ENCODE data around the gene OBSCN. TPM values are rescaled to one million over a fixed set of nuclear protein-coding genes. Genes with fewer than 3 reads are reported as not detected.

The OBSCN gene
- total RNA-seq, 1 experiment from 2014 or later = 1.1 TPM

DNA sequence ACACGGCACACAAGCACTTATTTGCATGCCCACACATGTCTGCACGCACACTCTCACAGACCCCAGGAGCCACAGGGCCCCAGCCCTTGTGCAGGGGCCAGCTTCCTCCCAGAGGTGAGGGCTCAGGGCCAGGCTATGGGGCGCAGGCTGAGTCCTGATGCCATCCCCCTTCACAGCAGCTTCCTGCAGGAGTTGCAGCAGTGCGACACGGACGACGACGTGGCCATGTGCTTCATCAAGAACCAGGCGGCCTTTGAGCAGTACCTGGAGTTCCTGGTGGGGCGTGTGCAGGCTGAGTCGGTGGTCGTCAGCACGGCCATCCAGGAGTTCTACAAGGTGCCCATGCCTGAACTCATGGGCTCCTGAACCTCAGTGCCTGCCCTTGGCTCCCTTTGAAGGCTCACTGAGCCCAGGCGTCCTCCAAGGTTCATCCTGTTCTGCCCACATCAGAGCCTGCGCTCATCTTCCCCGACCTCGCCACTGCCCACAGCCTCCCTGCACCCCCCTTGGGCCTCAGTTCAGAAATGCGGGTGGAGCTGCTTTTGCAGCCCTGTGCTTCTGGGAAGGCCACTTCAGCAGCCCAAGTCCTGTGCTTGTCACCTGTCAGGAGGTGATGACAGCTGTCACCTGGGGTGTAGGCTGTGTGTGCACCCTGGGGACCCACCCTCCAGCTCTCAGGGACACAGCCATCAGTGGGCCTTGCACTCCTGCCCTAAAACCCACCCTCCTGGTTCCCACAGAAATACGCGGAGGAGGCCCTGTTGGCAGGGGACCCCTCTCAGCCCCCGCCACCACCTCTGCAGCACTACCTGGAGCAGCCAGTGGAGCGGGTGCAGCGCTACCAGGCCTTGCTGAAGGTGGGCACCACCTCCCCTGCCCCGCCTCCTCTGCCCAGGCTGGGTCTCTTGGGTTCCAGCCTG is 132.2 kb downstream of the OBSCN start:
- DNase-seq (ENCODE audit: low spot score) = no peak

GRCh38 chr1:228340686-228341449 is 133.0 kb downstream of the OBSCN start:
- no peak for DNase-seq (ENCODE audit: low spot score)

DNA sequence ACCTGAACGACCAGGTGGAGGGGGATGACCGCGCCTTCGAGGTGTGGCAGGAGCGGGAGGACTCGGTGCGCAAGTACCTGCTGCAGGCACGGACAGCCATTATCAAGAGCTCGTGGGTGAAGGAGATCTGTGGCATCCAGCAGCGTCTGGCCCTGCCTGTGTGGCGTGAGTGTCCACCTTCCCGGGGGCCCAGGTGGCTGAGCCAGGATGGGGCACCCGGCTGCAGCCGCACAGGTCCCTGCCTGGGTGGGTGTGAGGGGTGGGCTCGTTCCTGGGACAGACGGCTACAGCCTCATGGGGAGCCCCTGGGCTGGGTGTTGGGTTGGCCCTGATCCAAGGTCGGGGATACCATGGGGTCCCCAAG is 133.6 kb downstream of the OBSCN start:
- no peak for DNase-seq (ENCODE audit: low spot score)

GRCh38 chr1:228341814-228342626 is 134.2 kb downstream of the OBSCN start:
- DNase-seq (ENCODE audit: low spot score) = no peak

- no peak for DNase-seq (ENCODE audit: low spot score)
These were observed 134.9 kb downstream of the OBSCN start for GRCh38 chr1:228342627-228343190.

GRCh38 chr1:228343191-228343661 is 135.4 kb downstream of the OBSCN start:
- no peak for DNase-seq (ENCODE audit: low spot score)

GRCh38 chr1:228344631-228345072 is 136.8 kb downstream of the OBSCN start:
- DNase-seq (ENCODE audit: low spot score) = peak; percentile 41

DNA sequence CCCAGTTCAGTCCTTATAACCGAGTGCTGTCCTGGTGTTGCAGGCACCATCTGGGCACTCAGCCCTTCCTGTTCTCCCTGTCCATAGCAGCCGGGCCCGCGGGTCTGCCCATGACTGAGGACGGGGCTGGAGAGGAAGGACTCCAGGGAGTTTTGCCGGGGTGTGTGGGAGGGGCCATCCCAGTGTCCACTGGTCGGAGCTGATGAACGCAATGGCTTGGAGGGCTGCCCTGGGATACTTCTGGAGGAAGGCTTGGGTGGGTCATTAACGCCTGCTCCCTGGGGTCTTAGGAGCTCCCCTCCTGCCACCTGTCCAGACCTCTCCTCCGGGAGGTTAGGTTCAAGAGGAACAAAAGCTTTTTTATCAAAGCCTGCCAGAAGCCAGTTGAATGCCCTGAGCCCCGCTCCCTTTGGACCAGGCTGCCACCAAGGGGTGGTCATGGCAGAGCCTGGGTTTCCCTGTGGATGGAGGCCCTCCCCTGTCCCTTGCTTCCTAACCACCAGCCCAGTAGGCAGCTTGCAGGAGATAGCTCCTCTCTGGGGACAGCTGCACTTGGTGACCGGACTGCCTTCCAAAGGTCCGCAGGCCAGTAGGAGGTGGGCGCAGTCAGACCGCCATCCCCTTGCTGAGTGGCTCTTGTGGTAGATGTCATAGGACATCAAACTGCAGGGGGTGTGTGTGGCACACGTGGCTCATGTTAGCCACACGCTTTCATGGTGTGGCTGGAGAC is 137.5 kb downstream of the OBSCN start:
- DNase-seq (ENCODE audit: low spot score) = no peak

DNA sequence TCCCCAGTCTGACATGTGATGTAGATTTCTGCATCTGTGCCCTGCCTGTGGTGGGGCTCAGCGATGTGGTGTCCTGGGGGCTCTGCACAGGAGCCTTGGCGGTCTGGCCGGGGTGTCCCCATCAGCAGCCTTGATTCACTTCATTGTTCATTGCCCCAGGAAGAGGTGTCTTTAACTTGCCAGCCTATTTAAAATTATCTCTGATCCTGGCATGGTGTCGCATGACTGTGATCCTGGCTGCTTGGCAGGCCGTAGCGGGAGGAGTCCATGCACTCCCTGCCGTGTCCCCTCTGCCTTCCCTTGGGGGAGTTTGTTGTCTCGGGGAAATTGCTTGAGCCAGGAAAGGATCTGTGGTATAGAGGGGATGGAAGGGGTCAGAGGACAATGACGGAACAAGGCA is 138.9 kb downstream of the OBSCN start:
- DNase-seq (ENCODE audit: low spot score) = no peak

DNA sequence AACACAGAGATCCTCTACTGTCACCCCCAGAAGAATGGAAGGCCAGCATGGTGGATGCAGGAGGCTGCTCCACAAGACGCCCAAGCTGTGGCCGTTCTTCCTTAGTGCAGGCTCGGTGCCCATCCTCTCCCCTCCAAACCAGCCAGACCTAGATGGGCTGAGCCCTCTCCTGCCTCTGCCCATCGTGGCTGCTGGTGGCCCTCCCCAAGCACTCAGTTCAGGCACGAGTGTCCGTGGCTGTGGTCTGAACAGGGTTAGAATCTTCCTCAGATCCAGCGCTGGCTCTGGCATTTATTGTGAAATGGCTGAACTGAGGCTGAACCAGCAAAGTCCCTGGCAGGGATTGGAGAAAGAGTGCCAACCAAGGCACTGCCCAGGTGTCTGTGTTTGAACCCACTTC is 139.3 kb downstream of the OBSCN start:
- no peak for DNase-seq (ENCODE audit: low spot score)

DNA sequence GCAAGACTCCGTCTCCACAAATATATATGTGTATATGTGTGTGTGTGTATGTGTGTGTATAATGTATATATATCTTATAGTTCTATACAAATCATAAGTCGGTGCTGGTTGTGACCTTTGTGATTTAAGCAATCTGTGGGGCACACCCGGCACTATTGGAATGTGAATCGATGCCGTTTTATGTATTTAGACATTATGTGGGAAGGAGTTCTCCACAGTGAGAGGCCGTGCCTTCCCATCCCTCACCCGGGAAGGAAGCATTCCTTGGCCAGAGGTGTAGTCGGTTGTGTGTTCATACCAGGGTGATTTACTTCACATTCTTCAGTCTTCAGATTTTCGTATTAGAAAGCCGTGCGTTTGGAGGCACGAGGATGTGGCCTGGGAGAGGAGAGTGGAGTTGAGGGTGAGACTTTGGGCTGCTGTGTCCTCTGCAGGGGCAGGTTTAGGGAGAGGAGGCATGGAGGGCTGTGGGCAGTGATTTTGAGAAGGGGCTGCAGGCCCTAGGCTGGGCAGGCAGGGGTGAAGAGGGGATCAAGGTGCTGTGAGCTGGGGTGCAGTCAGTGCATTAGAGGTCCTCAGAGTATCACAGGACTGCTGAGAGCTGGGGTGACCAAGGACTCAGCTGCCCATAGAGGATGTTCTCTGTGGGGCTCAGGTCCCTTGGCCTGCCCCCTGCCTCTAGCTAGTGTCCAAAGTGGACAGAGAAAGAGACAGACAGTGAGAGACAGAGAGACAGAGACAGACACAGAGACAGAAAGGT is 141.0 kb downstream of the OBSCN start:
- no peak for DNase-seq (ENCODE audit: low spot score)

GRCh38 chr1:228349701-228350171 is 141.9 kb downstream of the OBSCN start:
- DNase-seq (ENCODE audit: low spot score) = no peak

DNA sequence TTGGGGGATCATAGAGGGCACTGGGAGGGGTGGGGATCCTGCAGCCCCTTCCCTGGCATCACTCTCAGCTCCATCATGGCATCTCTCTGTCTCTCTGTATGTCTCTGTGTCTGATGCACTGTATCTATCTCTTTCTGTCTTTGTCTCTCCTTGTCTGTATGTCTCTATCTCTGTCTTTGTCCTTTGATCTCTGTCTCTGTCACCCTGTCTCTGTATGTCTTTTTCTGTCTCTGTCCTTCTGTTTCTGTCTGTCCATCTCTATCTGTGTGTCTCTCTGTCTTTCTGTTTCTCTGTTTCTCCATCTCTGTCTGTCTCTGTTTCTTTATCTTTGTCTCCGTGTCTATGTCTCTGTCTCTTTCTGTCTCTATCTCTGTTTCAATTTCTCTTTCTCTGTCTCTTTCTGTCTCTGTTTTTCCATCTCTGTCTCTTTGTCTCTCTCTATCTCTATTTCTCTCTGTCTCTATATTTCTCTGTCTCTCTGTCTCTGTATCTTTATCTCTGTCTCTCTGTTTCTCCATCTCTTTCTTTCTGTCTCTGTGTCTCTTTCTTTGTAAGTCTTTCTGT is 142.4 kb downstream of the OBSCN start:
- no peak for DNase-seq (ENCODE audit: low spot score)

- DNase-seq (ENCODE audit: low spot score) = no peak
These were observed 143.3 kb downstream of the OBSCN start for GRCh38 chr1:228350831-228351781.

GRCh38 chr1:228351850-228352249 is 144.0 kb downstream of the OBSCN start:
- no peak for DNase-seq (ENCODE audit: low spot score)

DNA sequence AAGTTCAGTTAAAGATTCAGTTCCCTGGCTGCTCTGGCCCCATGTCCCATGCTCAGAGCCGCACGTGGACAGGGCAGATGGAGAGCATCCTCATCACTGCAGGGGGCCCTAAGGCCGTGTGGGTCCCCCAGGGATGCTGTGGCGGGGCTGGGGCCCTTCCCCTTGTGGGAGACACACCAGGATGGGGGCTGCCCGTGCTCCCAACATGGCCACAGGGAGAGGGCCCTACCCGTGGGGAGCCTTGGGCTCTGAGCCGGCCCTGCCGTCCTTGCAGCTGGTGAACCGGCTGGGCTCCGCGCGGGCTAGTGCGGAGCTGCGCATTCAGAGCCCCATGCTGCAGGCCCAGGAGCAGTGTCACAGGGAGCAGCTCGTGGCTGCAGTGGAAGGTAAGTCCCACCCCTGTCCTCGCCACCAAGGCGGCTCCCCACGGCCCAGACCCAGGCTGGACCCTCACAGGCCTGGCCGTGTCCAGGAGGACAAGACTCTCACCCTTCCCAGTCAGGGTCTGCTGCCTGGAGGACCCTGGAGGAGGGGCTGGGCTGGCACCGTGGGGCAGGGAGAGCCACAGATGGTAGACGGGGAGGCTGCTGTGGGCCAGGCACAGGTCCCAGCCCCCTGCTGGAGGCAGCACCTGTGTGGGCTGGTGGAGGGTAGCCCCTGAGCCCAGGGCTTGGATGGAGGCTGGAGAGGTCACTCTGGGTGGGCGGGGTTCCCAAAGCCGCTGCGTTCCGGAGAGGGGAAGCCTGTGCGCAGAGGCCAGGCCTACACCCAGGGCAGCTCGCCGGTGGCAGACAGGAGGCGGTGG is 145.0 kb downstream of the OBSCN start:
- no peak for DNase-seq (ENCODE audit: low spot score)

GRCh38 chr1:228353601-228354371 is 145.9 kb downstream of the OBSCN start:
- no peak for DNase-seq (ENCODE audit: low spot score)

All from H4 (cell line).